NK-92 (cell line): ENCODE measurements around the gene GCK.

Experiments
- DNase-seq: peaks from one replicate; lab custom pipeline; 2025; ENCODE audit not compliant: unreplicated experiment; lab: John Stamatoyannopoulos, UW

GCK gene

GRCh38 chr7:44223362-44224079 is 34.3 kb upstream of the GCK start:
- DNase-seq = no peak

GRCh38 chr7:44222776-44223261 is 33.6 kb upstream of the GCK start:
- DNase-seq = no peak

- no peak for DNase-seq
These were observed 32.8 kb upstream of the GCK start for GRCh38 chr7:44222074-44222473.

- DNase-seq = no peak
These were observed 32.1 kb upstream of the GCK start for GRCh38 chr7:44221231-44221791.

GRCh38 chr7:44220358-44221112 is 31.3 kb upstream of the GCK start:
- no peak for DNase-seq

- DNase-seq = no peak
These were observed 30.8 kb upstream of the GCK start for GRCh38 chr7:44220046-44220357.

- DNase-seq = no peak
These were observed 30.3 kb upstream of the GCK start for GRCh38 chr7:44219371-44220045.

GRCh38 chr7:44218418-44219201 is 29.4 kb upstream of the GCK start:
- DNase-seq = no peak

GRCh38 chr7:44217852-44218402 is 28.7 kb upstream of the GCK start:
- no peak for DNase-seq

- no peak for DNase-seq
These were observed 28.0 kb upstream of the GCK start for GRCh38 chr7:44217223-44217714.

GRCh38 chr7:44216521-44217222 is 27.4 kb upstream of the GCK start:
- no peak for DNase-seq

GRCh38 chr7:44216019-44216418 is 26.8 kb upstream of the GCK start:
- no peak for DNase-seq

GRCh38 chr7:44215531-44215930 is 26.3 kb upstream of the GCK start:
- no peak for DNase-seq

- no peak for DNase-seq
These were observed 24.7 kb upstream of the GCK start for GRCh38 chr7:44213877-44214388.

GRCh38 chr7:44213206-44213876 is 24.1 kb upstream of the GCK start:
- no peak for DNase-seq

- no peak for DNase-seq
These were observed 23.4 kb upstream of the GCK start for GRCh38 chr7:44212581-44213184.

GRCh38 chr7:44212018-44212417 is 22.8 kb upstream of the GCK start:
- no peak for DNase-seq

GRCh38 chr7:44211126-44211675 is 22.0 kb upstream of the GCK start:
- no peak for DNase-seq
